HG02678 (cell line): ENCODE results near the gene CLDN19.

Experiments used
- ATAC-seq: cut with Tn5 transposase; IDR thresholded peaks from one replicate; pipeline ENCODE4 v1.9.1; 2021; ENCODE audit warnings: mild to moderate bottlenecking, moderate library complexity; ENCODE audit not compliant: unreplicated experiment

Gene CLDN19, protein sequence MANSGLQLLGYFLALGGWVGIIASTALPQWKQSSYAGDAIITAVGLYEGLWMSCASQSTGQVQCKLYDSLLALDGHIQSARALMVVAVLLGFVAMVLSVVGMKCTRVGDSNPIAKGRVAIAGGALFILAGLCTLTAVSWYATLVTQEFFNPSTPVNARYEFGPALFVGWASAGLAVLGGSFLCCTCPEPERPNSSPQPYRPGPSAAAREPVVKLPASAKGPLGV

DNA sequence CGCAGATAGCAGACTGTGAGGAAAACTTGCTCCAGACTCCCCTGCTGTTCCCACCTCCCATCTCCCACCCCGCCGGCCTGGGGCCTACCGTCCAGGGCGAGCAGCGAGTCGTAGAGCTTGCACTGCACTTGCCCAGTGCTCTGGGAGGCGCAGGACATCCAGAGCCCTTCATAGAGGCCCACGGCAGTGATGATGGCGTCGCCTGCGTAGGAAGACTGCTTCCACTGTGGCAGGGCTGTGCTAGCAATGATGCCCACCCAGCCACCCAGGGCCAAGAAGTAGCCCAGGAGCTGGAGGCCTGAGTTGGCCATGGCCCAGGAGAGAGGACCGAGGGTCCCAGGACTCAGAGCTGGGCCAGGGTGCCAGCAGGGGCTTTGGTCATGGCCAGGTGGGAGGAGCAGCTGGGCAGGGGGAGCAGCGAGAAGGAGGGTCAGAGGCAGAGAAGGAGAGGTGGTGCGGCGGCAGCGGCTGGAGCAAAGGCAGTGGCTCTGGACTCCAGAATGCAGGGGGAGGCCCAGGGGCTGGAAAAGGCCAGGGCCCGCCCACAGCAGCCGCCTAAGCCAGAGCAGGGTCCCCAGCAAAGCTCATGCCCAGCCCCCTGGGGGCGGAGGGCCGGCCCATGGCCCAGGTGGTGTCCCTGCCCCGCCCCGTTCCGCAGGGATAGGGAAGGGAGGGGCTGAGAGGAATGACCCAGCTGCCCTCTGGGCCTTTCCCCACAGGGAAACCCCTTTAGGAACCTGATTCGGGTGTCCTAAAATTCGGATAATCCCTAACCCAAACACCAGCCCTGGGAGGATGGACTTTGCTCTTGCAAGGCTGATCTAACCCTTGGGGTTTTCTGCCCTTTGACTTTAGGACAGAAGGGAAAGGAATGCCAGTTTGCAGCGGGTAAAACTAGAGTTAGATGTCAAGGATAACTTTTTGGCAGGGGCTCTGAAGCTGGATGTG lies at the start of gene CLDN19:
CLDN19 (minus strand) TSS at position 484 of the 948 bp plus-strand sequence; CDS start at position 311, 173 bp downstream.
- no peak for ATAC-seq

DNA sequence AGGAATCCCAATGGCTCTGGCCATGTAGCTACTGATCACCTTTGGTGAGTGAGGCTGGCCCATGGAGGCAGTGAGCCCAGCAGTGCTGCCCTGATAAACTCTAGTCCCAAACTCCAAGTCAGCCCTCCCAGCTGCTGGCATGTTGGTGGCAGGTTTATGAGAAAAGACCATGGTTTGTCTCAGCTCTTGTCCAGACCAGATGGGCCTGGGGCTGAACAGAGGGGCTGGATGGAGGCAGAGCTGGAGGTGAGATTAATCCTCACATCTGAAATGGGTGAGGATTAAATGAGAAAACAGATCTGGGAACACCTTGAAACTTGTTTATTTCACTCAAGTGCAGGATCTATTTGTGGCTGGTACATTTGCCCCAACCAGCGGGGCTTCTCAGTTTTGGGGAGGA lies 48.0 kb upstream of the CLDN19 start:
- no peak for ATAC-seq

DNA sequence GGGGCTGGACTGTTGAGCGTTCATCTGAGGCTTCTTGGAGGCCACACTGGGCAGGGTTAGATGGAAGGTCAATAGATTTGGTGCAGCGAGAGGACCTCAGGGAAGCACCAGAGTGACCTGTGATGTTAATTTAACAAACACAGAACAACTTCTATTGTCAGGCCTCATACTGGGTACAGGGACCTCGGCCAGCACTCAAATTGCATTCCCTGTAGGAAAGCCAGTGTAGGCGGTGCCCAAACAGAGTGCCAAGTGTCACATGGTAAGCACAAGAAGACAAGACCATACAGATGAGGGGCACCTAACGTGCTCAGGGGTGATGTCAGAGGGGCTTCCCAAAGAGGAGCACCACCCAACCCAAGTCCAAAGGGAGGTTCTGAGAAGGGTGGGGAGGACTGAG lies 46.1 kb upstream of the CLDN19 start:
- ATAC-seq: no peak

DNA sequence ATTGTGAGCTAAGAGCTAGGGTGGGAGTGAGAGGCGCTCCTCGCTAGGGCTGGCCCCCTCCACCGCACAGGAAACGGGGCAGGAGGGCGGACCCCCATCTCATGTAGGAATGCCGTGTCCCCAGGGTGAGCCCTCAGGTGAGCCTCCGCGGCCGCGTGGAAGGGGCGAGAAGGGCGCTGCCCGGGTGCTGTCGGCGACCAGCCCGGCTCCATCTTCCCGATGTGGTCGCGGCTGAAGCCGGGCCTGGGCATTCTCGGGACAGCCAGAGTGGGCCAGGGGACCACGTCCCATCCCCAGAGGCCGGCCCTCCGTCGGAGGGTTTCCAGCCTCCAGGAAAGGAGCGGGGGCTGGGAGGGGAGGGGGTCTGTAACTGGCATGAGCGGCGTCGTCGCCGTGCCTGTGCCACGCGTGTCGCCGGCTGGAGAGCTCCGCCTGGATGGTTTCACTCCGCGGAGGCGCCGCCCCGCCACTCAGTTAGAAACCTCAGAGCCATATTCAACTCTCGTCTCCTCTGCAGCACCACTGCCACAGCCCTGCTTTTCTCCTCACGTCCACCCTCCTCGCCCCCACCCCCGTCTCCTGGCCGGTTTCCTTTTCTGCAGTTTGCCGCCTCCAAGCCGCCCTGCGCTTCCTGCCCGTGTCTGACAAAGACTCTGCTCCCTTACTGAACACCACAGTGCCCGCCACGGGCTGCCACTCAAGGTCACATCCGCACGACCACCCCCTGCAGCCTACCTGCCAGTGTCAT lies 45.1 kb upstream of the CLDN19 start, which contains the start of gene TMEM269:
TMEM269 (plus strand) TSS at position 46 of the 748 bp plus-strand sequence. CDS start 4,903 bp downstream, outside the sequence.
- no peak for ATAC-seq

DNA sequence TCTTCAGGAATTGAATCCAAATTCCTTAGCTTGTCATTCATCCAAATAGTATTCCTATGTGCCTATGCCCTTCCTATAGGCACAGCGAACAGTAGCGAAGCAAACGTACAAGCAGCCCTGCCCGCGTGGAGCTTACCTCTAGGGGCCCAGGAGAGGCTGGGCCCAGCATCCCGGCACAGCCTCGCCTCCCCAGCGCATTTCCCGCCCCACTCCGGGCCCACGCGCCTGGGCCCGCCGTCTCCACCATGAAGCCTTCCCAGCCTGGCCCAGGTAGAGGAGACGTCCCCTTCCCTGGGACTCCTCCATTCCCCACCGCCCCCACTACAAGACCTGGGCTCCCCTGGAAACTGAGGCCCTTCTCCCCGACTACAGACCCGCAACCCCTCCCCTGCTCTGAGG lies 44.5 kb upstream of the CLDN19 start:
- no peak for ATAC-seq

DNA sequence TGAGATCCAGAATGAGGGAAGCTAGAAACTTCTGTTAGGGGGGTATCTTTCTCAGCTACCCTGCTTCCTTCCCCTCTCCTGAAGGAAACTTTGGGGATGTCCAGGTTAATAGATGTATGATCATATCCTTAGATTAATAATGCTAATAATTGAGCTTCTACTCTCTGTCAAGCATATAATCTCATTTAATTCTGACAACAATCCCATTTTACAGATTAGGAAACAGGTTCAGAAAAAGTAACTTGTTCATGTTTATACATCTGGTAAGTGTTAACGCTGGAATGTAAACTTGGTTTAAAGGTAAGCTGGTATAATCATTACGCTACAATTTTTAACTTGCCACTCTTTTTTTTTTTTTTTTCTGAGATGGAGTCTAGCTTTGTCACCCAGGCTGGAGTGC lies 43.1 kb upstream of the CLDN19 start:
- ATAC-seq: no peak

DNA sequence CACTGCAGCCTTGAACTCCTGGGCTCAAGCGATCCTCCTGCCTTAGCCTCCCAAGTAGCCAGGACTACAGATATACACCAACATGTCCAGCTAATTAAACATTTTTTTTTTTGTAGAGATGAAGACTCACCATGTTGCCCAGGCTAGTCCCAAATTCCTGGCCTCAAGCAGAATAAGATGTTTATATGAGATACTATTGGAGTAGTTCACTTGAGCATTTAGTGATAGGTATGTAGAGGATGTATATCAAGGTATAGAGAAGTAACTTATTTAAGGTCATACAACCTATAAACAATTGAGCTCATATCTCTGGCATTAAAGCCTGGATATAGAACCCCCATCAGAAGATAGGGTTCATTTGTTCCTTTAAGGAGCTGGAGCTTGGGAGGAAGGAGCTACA lies 40.1 kb upstream of the CLDN19 start:
- no peak for ATAC-seq

DNA sequence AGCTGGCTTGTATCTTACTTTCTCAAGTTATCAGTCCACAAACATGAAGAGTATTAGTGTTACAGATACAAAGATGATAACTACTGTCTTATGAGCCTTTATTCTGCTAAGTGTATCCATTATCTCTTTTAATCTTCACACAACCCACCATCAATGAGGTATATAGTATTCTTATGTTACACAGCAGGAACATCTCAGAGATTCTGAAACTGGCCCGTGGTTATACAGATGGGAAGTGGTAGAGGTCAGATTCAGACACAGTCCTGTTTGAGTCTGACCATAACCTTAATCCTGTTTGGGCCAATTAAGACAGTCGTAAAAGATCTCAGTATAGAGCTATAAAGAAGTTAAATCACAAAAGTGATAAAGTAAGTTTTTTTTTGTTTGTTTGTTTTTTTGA lies 39.7 kb upstream of the CLDN19 start:
- ATAC-seq: no peak

DNA sequence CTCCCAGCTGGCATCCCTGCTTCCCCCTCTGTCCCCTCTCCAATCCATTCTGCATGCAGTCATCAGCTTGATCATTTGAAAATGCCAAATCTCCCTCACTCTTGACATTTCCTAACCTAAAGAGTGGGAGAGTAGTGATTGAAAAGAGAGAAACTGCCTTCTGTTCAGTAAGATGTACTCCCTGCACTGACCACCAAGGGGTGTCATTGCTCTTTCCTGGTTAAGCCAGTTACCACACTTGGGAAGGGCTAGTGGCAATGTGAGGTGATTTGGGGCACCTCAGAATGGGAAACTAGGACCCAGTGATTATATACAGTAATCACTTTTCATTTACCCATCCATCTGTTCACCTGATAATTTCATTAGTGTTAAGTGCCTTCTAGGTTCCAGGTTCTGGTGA lies 37.8 kb upstream of the CLDN19 start:
- ATAC-seq: no peak

DNA sequence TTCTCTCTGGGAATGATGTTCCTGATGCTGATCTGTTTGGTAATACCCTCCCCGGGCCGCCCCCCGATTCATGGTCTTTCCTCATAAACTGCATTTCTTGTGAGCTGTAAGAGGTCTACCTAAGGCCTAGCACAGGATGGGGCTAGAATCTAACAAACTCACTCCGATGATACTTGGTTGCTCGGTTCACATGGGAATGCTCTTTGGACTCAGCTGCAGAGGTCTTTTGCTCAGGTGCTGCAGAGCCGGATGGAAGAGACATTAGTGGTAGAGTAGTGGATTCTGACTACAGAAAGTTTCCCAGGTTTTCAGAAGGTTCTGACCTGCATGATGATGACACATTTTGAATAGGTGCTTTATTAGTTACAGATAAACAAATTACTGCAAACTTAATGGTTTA lies 36.5 kb upstream of the CLDN19 start:
- ATAC-seq: no peak

DNA sequence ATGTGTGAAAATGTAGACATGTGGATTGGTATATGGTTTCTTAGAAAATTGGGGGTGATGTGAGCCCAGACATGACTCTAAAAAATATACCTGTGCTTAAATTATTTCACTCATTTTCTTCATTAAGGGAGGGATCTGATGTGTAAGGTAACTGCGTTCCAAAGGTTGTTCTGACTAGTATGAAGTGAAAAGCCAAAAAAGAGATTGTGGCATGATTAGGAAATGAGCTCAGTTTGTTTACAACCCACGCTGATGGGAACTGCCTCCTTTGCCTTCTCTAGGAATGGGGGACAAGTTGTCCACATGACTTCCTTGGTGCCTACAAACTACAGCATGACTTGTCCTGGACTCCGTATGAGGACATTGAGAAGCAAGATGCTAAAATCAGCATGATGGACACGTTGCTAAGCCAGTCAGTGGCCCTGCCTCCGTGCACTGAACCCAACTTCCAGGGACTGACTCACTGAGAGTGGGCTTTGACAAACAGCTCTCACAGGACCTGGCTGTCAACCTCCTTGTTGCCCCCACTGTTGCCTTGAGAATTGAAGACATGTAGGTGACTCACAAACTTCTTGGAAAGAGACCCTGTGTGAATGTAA lies 35.0 kb upstream of the CLDN19 start:
- ATAC-seq: no peak

DNA sequence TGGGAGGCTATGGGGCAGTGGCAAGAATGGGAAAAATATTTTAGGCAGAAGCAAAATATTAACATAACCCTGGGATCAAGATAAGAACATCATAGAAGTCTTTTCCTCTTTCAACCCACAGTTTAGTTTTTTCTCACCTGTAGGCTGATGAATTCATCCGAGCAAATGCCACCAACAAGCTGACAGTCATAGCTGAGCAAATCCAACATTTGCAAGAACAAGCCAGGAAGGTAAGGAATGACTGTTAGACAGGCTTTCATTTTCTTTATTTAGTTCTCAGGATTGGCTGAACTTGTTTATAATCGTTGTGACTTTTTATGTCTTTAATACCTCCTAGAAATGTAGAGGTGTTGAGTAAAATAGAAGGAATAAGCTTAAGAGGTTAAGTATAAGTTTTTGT lies 33.4 kb upstream of the CLDN19 start:
- ATAC-seq: no peak

DNA sequence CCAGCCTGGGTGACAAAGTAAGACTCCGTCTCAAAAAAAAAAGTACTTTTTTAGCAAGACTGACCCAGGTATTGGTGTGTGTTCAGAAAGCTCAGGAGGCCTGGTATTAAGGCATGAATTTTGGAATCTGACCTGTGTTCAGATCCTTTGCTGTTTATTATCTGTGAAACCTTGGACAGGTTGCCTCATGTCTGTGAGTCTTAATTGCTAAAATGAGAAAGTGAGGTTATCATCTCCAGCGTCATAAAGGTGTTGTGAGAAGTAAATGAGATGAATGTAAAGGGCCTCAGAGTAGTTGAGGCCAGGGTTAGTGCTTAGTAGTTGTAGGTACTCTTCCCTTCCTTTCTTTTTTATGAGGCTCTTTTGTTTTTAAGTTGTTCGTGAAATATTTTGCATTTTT lies 29.8 kb upstream of the CLDN19 start:
- ATAC-seq: no peak

DNA sequence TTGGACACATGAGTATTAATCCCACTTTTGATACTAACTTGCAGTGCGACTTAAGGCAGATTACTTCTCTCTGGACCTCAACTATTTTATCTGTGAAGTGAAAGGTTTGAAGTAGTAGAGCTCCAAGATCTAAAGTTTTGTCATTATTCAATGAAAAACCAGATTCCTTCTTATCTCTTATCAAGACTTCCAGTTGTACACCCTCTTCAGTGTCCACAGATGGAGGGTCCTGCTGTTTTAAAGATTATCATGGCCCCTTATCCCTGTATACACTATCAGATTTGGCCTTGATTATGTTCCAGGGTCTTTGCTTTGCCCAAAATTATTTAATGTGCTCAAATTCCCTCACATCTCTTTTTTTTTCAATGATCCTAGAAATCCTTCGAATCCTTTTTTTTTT lies 28.1 kb upstream of the CLDN19 start:
- ATAC-seq: no peak

DNA sequence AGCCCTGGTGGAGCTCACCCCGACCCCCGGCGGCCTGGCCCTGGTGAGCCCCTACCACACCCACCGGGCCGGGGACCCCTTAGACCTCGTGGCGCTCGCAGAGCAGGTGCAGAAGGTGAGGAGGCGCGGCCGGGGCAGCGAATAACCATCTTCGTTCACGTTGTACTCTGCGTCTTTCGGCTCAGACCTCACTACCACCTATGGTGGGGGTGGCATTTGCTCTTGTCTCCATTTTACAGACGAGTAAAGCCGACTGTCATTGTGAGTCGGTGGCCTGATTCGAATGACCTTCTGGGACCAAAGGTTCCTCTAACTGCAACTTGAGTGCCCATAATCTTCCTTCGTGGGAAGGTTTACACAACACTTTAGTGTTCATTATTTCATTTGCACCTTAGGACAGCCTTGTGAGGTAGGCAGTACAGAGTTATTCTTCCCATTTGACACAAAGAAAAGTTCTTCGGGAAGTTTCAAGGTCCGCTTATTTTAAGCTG lies 27.5 kb upstream of the CLDN19 start:
- ATAC-seq: peak; percentile 3

DNA sequence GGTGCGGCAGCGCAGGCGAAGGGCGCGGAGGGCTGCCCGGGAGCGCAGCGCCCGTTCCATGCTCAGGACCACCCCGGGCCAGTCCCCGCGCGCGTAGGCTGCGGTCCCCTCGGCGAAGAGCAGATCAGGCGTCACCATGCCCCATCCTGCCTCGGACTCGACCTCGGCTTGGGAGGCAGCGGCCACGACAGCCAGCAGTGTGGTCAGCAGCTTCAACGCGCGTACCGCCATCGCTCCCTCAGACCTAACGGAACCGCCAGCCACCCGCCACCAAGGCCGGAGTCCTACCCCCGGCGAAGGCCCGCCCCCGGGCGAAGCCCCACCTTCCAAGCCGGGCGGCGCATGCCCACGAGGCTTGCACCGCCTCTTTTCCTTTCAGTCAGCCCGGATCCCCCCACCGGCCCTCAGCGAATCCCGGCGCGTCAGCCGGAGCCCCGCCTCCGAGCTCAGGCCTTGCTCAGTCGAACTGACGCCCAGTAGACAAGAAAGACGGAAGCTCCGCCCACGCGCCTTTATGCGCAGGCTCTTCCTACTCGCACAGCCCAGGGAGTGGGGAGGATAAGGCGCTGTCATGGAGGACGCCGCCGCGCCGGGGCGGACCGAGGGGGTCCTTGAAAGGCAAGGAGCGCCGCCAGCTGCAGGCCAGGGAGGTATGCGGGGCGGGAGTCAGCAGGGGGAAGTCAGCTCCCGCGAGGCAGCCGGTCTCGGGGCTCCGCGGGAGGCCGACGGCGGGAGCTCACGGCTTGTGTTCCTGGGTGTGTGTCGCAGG lies 26.9 kb upstream of the CLDN19 start, which contains the start of the genes C1orf50 and P3H1:
C1orf50 (plus strand) TSS at position 509 of the 769 bp plus-strand sequence; CDS start at position 572, 63 bp downstream.
P3H1 (minus strand) TSS at position 288 of the 769 bp plus-strand sequence; CDS start at position 231, 57 bp downstream.
- peak; percentile 90 for ATAC-seq

DNA sequence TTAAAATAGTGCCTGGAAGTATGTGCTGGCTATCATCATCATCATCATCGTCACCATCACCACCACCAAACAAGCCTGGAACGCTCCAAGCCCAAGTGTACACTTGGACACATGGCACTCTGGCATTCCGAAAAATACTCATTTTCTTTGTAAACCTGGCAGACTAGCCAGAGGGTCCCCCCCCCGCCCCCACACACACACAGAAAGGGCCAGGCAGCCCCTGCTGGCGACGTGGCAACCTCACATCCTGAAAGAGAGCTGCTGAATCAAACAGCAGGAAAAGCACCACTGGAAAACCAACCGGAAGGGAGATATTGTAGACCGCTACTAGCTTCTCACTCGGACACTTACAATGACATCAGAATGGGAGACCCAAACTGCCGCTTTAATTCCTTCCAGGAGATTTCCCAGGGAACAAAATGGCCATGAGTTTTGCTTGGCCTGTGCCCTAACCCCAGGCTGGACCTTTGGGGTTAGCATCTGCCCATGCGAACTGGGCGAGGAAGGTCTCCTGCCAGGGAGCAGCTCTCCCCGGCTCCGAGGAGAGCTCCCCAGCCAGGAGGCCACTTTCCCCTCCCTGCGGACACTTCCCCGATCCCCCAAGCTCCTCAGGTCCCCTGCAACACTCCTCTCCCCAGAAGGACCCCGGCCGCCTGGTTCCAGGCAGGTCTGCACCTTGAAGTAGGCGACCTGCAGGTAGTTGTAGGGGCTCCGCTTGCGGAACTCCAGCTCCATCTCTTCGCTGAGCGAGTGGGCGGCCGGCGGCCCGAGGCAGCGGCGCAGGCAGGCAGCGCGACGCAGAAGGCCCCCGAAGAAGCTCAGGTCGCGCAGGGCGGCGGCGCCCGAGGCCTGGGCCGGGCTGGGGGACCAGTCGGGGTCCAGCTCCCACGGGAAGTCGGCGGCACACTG lies 26.1 kb upstream of the CLDN19 start:
- peak; percentile 16 for ATAC-seq

DNA sequence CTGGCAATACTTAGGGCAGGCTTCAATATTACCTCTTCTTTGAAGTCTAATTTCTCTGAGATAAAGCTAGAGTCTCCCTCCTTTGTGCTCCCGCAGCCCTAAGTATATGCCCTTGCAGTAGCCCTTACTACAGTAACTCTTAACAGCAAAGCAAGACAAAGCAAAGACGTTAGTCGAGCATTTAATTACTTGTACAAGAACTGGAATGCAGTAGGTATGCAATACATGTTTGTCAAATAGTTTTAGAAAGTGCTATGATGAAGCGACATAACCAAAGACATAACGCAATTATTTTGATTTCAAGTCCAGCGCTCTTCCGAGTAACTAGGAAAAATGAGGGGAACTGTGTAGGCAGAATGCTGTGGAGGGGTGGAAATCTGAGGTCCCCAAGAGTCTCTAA lies 25.2 kb upstream of the CLDN19 start:
- no peak for ATAC-seq

DNA sequence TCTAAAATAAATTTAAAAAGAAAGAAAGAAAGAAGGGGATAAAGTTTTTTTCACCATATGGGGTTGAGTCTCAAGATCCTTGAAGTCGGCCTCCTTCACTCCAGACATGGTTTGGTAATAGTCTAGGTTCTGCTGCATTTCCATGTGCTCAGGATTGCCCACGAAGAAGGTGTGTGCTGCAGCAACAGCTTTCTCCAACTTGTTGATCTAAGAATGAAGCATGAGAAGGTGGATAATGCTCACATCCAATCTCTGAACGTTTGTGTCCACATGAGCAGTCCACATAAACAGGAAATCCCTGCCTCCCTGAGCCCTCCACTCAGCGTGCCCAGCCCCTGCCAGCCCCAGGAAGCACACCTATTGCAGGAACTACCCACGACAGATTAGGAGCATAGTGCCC lies 22.2 kb upstream of the CLDN19 start:
- no peak for ATAC-seq
